SKM-1 treated with dmso at 0.1 percent for 144 hours (cell line): ENCODE results near the gene GNL3L.
"Not testable (repeated sequence)": the region's sequence is repeated elsewhere in the genome, so short reads cannot be mapped to it uniquely, and the experiment has no call there.

Experiments used
- DNase-seq: peaks from one replicate; lab custom pipeline; 2025; ENCODE audit not compliant: unreplicated experiment; lab: John Stamatoyannopoulos, UW

The GNL3L gene

GRCh38 chrX:54555006-54555405 lies 25.0 kb downstream of the GNL3L start:
- not testable (repeated sequence) for DNase-seq

GRCh38 chrX:54560411-54560810 lies 30.4 kb downstream of the GNL3L start:
- no peak for DNase-seq

DNA sequence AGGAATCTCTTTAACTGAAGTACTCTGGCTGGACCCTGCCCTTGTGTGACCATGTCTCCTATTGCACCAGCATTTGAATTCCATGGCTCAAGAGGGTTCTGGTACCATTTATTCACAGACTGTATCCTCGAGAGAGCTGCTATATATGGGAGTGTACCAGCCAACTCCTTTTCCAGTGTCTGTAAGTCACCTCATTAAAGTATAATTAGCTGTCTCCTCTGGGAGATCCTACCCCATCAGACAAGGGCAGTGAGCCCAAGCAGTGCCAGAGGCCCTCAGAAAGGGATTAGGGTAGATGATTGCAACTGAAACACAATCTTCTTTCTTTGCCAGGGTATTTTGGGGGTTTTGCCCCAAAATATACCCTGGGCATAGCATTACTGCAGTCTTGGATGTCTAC lies 31.6 kb downstream of the GNL3L start:
- DNase-seq, result no peak

DNA sequence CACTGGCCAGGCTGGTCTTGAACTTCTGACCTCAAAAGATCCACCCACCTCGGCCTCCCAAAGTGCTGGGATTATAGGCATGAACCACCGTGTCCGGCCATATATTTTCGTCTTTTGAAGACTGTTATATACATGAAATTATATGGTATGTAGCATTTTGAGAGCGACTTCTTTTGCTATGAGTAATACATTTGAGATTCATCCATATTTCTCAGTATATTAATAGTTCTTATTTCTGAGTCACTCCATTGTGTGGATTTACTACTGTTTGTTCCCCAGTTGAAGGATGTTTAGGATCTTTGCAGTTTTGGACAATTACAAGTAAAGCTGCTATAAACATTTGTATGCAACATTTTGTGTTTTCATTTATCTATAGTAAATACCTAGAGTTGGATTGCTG lies 34.9 kb downstream of the GNL3L start:
- no peak for DNase-seq

- no peak for DNase-seq
Observed at GRCh38 chrX:54570332-54570731, 40.3 kb downstream of the GNL3L start.

DNA sequence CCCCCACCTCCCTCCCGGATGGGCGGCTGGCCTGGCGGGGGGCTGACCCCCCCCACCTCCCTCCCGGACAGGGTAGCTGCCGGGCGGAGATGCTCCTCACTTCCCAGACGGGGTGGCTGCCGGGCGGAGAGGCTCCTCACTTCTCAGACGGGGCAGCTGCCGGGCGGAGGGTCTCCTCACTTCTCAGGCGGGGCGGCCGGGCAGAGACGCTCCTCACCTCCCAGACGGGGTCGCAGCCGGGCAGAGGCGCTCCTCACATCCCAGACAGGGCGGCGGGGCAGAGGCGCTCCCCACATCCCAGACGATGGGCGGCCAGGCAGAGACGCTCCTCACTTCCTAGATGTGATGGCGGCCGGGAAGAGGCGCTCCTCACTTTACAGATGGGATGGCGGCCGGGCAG lies 42.6 kb downstream of the GNL3L start:
- DNase-seq, result not testable (repeated sequence)

DNA sequence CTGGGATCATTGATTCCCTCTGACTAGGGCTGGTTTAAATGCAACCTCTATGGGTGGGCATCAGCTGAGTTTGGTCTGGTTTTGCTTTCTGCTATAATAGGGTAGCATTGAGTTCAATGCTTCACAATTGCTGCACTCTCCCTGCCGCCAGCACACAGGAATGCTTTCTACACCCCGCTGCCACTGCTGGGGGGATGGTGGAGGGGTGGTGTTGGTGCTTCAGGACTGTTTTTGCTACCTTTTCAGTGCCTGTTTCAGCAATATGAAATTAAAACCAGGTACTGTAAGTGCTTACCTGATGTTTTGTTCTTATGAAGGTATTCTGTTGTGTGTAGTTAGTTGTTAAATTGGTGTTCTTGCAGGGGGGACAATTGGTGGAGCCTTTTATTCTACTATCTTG lies 67.7 kb downstream of the GNL3L start:
- no peak for DNase-seq

DNA sequence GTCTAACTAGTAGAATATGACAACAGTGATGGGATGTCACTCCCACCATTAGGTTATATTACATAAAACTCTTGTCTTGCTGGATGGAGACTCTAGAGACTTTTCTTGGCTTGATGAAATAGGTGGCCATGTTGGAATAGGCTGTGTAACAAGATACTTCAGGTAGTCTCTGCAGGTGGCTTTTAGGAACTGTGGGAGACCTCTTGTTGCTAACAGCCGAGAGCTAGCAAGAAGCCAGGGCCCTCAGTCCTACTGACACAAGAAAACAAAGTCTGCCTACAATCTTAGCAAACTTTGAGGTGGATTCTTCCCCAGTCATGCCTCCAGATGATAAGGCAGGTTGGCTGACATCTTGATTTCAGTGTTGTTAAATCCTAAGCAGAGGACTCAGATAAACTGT lies 72.5 kb downstream of the GNL3L start:
- no peak for DNase-seq
